HG03135 (cell line): Measurements from ENCODE around the gene CYB5A.
"Not testable (repeated sequence)": the region's sequence is repeated elsewhere in the genome, so short reads cannot be mapped to it uniquely, and the experiment has no call there.

Experiments used
- ATAC-seq: cut with Tn5 transposase; IDR thresholded peaks from one replicate; pipeline ENCODE4 v1.9.1; 2021; ENCODE audit warnings: mild to moderate bottlenecking, moderate library complexity; ENCODE audit not compliant: unreplicated experiment

Gene CYB5A

DNA sequence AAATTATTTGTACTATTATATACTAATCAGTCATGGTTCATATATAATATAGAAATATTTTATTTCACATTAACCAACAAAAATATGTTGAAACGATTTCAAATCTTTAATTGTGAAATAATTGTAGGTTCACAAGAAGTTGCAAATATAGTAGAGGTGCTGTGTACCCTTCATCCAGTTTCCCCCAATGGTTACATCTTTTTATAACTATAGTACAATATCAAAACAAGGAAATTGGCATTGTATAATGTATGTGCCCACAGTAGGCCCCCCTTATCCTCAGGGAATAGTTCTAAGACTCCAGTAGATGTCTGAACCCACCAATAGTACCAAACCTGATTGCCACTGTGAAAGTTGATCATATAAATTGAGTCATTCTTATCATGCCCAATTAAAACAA is 7.4 kb upstream of the CYB5A start:
- ATAC-seq, result no peak

GRCh38 chr18:74294526-74294925 is 2.8 kb upstream of the CYB5A start:
- ATAC-seq, result no peak

DNA sequence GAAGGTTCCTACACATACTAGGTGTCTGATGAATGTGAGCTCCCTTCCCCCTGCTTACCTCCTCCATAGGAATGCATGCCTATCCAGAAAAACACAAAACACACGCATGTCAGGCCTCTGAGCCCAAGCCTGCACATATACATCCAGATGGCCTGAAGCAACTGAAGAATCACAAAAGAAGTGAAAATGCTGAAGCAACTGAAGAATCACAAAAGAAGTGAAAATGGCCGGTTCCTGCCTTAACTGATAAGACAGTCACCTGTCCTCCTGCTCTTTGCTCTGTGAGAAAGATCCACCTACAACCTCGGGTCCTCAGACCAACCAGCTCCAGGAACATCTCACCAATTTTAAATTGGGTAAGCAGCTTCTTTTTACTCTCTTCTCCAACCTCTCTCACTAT is 1.2 kb upstream of the CYB5A start:
- ATAC-seq, result not testable (repeated sequence)

DNA sequence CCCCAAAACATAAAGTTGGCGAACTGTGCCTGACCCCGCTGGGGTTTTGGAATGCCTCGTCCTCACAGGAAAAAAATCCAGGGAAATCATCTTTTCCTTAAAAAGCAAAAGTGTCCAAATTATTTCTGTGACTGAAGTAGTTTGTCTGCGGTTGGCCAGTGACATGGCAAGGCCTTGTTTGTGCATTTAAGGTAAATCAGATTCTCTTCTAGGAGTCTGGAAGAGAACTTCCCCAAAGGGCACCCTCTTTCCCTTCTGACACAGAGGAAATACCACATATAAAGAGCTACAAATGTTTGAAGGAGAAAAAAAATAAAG is 737 bp upstream of the CYB5A start:
- ATAC-seq, result no peak

GRCh38 chr18:74291472-74291770 is 342 bp downstream of the CYB5A start:
- ATAC-seq, result no peak

DNA sequence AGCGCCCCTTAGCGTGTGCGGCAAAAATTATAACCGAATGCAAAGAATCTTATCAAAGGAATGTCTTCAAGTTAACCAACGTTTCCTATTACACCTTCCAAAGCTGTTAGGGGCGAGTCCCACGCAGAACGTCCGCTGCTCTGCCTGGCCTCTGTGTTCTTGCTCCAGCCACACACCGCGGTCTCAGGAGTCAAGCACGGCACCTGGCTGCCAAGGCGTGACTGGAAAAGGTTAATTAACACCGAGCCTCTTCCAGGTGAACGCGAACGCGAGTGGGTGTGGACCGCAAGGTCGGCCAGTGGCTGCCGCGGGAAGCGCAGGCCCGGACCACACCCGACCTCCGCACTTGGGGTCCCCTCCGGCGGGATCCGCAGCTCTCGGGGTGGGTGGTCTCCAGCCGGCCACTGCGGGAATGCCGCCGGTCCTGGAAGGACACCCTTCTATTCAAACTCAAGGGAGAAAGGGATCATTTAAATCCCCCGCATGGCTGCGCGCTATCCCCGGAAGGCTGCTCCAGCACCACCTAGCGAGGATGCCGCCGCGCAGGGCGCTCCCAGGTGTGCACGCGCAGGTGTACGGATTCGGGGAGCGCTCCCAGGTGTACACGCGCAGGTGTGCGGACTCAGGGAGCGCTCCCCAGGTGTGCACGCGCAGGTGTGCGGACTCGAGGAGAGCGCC is 830 bp downstream of the CYB5A start:
- no peak for ATAC-seq

- ATAC-seq, result no peak
Observed at GRCh38 chr18:74290021-74290420, 1.7 kb downstream of the CYB5A start.

GRCh38 chr18:74289137-74289536 is 2.6 kb downstream of the CYB5A start:
- no peak for ATAC-seq

GRCh38 chr18:74288730-74289129 is 3.0 kb downstream of the CYB5A start:
- no peak for ATAC-seq

DNA sequence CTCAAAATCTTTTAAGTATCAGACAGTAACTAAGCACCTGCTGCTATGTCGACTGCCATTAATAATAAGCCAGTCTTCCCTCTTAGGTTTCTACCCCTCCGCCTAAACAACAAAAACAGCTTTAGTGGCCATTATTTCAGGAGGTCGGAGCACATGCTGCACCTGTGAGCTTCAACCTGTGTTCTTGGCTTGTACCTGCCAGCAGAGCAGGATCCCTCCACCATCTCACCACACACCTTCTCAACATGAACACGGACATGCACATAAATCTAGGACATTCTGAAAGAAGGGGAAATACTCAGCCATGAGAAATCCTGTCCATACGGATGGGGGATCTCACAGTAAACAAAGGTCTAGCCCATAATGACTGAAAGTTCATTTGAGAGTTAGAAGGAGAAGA is 3.7 kb downstream of the CYB5A start:
- no peak for ATAC-seq

DNA sequence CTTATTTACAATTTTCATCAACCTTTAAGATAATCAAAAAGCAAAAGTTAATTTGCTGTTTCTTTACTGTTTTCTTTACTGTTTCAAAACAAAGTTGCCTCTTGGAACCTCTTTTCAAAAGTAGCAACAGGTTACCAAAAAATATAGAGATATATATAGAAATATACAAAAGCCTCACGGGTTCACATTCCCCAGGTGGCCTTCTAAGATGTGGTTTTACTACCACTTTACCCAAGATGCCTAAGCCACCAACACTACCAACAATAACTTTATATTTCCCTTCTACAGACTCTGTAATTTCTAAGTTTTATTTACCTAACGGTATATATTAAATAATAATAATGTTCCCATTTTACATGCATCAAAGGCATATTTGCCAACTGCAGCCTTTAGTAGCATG is 4.9 kb downstream of the CYB5A start:
- no peak for ATAC-seq

DNA sequence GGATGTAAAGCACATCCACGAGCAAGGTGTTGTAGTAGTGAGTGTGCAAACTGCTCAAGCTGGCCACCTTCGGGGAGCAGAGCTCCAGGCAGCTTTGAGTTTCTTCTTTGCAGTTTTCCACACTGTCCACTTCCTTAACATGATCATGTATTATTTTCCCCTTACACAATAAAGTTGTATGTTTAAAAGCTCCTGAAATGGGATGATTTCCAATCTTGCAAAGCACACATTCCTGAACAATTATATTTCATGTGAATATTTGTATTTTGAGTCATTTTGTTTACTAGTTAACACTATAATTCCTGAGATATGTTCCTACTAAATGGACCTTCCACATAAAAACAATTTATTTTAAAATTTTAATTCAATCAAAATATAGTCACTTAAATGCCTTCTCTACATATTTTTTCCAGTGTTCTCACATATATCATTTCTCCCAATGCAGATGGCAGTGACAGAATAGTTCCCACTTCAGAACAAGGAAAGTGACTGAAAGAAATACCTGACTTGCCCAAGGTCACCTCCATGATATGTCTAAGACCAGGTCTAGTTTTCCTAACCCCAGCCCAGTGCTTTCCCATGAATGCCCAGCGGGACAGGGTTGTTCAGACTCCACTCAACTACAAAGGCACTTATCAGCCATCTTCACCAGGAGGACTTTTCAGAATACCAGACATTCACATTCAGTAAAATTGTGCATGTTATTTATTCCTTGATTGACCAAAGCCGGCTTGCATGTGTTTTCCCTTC is 5.5 kb downstream of the CYB5A start:
- no peak for ATAC-seq

DNA sequence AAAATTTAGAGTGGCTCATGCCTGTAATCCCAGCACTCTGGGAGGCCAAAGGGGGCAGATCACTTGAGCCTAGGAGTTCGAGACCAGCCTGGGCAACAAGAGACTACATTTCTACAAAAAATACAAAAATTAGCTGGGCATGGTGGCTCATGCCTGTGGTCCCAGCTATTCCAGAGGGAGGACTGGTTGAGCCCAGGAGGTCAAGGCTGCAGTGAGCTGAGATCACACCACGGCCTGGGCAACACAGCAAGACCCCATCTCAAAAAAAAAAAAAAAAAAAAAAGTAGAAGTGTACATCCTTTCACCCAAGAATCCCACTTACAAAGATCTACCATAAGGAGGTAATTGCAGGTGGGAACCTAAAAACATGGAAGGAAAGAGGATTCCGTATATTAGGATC is 6.2 kb downstream of the CYB5A start:
- not testable (repeated sequence) for ATAC-seq

GRCh38 chr18:74284980-74285355 is 6.8 kb downstream of the CYB5A start:
- ATAC-seq, result no peak

GRCh38 chr18:74284191-74284979 is 7.4 kb downstream of the CYB5A start:
- no peak for ATAC-seq

- ATAC-seq, result no peak
Observed at GRCh38 chr18:74283646-74284045, 8.1 kb downstream of the CYB5A start.

- ATAC-seq, result no peak
Observed at GRCh38 chr18:74282755-74283554, 8.8 kb downstream of the CYB5A start.

- no peak for ATAC-seq
Observed at GRCh38 chr18:74281980-74282754, 9.6 kb downstream of the CYB5A start.

GRCh38 chr18:74281011-74281979 is 10.5 kb downstream of the CYB5A start:
- no peak for ATAC-seq

DNA sequence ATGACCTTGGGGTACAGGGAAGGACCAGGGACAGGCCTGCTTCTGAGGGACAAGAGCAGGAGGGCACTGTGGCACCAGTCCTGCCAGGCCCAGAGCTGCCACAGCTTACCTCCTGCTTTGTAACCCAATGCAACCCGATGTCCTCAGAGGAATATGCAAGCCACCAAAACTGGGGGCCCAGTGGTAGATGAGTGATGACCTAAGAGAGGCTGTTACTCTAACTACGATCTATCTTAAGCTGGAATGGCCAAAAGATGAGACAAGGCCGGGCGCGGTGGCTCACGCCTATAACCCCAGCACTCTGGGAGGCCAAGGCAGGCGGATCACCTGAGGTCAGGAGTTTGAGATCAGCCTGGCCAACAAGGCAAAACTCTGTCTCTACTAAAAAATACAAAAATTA is 12.8 kb downstream of the CYB5A start:
- no peak for ATAC-seq
